Activated naive CD8-positive, alpha-beta T cell treated with anti-CD3 and anti-CD28 coated beads, Interleukin-2, amount 50 U/mL, for 24 hours (primary cell): ENCODE measurements around the gene FBXO31.

Source experiments
- ATAC-seq: fragments of 150-1000 bp; cut with Tn5 transposase; one replicate; pipeline ENCODE4 v1.10.0; 2021
- DNase-seq: peaks from one replicate; pipeline ENCODE4 v3.0.0; 2021
- H3K27ac Mint-ChIP-seq: one replicate; pipeline ENCODE4 v1.8.0; 2021; ENCODE audit warnings: mild to moderate bottlenecking, mixed read lengths
- H3K27me3 Mint-ChIP-seq: one replicate; pipeline ENCODE4 v1.8.0; 2021; ENCODE audit warnings: mixed read lengths
- H3K36me3 Mint-ChIP-seq: one replicate; pipeline ENCODE4 v1.8.0; 2021; ENCODE audit warnings: low read depth, mixed read lengths
- H3K4me1 Mint-ChIP-seq: one replicate; pipeline ENCODE4 v1.8.0; 2021; ENCODE audit warnings: mixed read lengths
- H3K4me3 Mint-ChIP-seq: one replicate; pipeline ENCODE4 v1.8.0; 2021; ENCODE audit warnings: mild to moderate bottlenecking, moderate library complexity, mixed read lengths
- H3K9me3 Mint-ChIP-seq: one replicate; pipeline ENCODE4 v1.8.0; 2021; ENCODE audit warnings: mixed read lengths

Gene FBXO31

DNA sequence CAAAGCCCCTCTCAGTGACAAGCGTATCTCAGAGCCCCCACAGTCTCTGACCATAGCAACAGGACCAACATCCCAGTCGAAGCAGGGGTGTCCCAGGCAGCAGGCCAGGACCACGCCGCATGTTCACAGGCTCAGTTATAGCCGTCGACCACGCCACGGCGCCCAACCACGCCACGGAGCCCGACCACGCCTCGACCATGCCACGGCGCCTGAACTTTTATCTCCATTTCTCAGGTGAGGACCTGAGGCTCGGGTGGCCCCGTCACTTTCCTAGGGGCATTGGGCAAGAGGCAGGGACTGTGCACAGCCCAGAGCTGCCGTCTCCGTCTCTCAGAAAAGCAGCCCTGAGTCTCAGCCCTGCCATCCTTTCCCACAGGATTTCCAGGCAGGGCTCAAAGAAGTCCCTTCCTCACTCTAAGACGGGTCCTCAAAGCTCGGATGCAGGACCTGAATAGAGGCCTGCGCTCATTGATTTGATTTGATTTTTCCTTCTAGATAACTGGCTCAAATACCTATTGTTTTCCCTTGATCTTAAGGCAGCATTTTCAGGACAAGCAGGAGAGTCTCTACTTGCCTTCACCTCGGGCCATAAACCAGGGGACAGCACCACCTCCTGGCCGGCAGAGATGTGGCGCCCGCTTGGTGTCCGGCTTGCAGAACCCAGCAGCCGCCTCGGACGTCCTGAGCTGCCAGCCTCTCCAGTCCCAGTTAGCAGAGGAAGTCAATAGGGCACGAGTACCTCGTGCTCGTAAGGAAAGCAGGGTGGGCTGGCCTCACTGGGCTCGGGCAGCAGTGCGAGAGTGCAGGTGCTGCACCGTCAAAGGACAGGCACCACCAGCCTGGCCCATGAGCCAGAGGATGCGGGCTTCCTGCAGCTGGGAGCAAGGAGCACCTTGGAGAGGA is 105.1 kb downstream of the FBXO31 start:
- Mint-ChIP-seq H3K9me3 (no peaks in the 10 kb centered on the region), H3K4me3 (no peak overlapping the region), H3K27me3 (no peaks in the 10 kb centered on the region), H3K36me3 (no peaks in the 10 kb centered on the region), H3K27ac (no peak overlapping the region), H3K4me1 (peaks cover 4% of the 10 kb centered on the region)
- DNase-seq (peak; percentile 61), ATAC-seq (peak; percentile 40)
